K562 (cell line): Measurements from ENCODE around the gene CCR5AS.

ENCODE experiments used
- CHD7 ChIP-seq: fragments of 200-600 bp; sonication (generic); IDR thresholded peaks from one replicate; pipeline ENCODE4 v1.6.1; 2012; ENCODE audit warnings: mild to moderate bottlenecking, low read depth, low read length, inconsistent platforms
- HES1 ChIP-seq: fragments of 450-650 bp; IDR thresholded peaks from 2 replicates; pipeline ENCODE4 v1.6.1; 2016; ENCODE audit warnings: low read depth, mild to moderate bottlenecking, moderate library complexity
- NCOA1 ChIP-seq: fragments of 450-650 bp; IDR thresholded peaks from 2 replicates; pipeline ENCODE4 v1.6.1; 2016; ENCODE audit warnings: low read depth
- SIN3A ChIP-seq, 2 experiments: fragments of 150-350 bp in 1 of 2; IDR thresholded peaks; 2 replicates each; pipeline ENCODE4 v1.6.1; 2011 to 2016; ENCODE audit warnings: borderline replicate concordance in 2 of 2, low read depth in 2 of 2, low read length in 2 of 2, mild to moderate bottlenecking in 2 of 2, moderate library complexity in 2 of 2; ENCODE audit not compliant: control insufficient read depth in 1 of 2
- TRIM24 ChIP-seq, 2 experiments: fragments of 450-650 bp; IDR thresholded peaks; 2 replicates each; pipeline ENCODE4 v1.6.1; 2016
- TF ChIP-seq, protein P1 (sequence below): fragments of 250-450 bp; sonication (Bioruptor Pico); IDR thresholded peaks from 2 replicates; pipeline ENCODE4 v1.9.0; 2021; ENCODE audit warnings: mild to moderate bottlenecking
- TF ChIP-seq, protein P2 (sequence below): sonication (generic); formaldehyde crosslinking; IDR thresholded peaks from 2 replicates; pipeline ENCODE4 v1.9.0; 2022; ENCODE audit warnings: mild to moderate bottlenecking, missing genetic modification reagents

CCR5AS gene

DNA sequence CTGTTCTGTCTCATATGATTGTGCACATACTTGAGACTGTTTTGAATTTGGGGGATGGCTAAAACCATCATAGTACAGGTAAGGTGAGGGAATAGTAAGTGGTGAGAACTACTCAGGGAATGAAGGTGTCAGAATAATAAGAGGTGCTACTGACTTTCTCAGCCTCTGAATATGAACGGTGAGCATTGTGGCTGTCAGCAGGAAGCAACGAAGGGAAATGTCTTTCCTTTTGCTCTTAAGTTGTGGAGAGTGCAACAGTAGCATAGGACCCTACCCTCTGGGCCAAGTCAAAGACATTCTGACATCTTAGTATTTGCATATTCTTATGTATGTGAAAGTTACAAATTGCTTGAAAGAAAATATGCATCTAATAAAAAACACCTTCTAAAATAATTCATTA, 31.1 kb downstream of the CCR5AS start (continued):
- TF ChIP-seq CHD7 (no peak), NCOA1 (no peak), SIN3A (IDR thresholded peaks at IDR 0.05; ENCODE audit: borderline replicate concordance in 2 of 2, control insufficient read depth in 1 of 2, low read depth in 2 of 2, low read length in 2 of 2) (no peak), TRIM24 (IDR thresholded peaks at IDR 0.05) (no peak), HES1 (no peak)
- TF ChIP-seq, protein P1, sequence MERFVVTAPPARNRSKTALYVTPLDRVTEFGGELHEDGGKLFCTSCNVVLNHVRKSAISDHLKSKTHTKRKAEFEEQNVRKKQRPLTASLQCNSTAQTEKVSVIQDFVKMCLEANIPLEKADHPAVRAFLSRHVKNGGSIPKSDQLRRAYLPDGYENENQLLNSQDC (CRISPR knock-in tag), result no peak
- TF ChIP-seq, protein P2, sequence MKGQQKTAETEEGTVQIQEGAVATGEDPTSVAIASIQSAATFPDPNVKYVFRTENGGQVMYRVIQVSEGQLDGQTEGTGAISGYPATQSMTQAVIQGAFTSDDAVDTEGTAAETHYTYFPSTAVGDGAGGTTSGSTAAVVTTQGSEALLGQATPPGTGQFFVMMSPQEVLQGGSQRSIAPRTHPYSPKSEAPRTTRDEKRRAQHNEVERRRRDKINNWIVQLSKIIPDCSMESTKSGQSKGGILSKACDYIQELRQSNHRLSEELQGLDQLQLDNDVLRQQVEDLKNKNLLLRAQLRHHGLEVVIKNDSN, result no peak
